Bronchus fibroblast of lung (primary cell): Measurements from ENCODE around the gene IQCH. TPM values are rescaled to one million over a fixed set of nuclear protein-coding genes. Genes with fewer than 3 reads are reported as not detected.

Experiments used
- total RNA-seq: library from RNA; depleted of rRNA; stranded (reverse); fragments of >200 nt; gene quantifications from 2 replicates; pipeline ENCODE4 v1.2.3, GENCODE V29; 2015

Gene IQCH
- total RNA-seq, result 1.9 and 3.5 TPM in 2 replicates

GRCh38 chr15:67254238-67255175 is at the start of gene IQCH, which contains the start of gene AAGAB:
Gene IQCH (plus strand): TSS chr15:67254786. CDS start chr15:67254897, 111 bp downstream.
Gene AAGAB (minus strand): TSS chr15:67254661. CDS start chr15:67254631, 30 bp downstream.

GRCh38 chr15:67521029-67521782 is 266.6 kb downstream of the IQCH start, which contains the start of gene C15orf61:
Gene C15orf61 (plus strand): TSS chr15:67521131. CDS start chr15:67521249, 118 bp downstream.

GRCh38 chr15:67542420-67543347 is 288.1 kb downstream of the IQCH start, which contains the start of gene MAP2K5:
Gene MAP2K5 (plus strand): TSS chr15:67542703. CDS start chr15:67543336, 633 bp downstream.

Other genes starting within 250 kb of the IQCH start
- 33.3 and 46.1 TPM in 2 replicates for gene SMAD3, start 189.2 kb upstream of the IQCH start, total RNA-seq
- gene AAGAB, start 125 bp upstream of the IQCH start, total RNA-seq, result 29.9 and 40.6 TPM in 2 replicates